ENCODE data around the gene CRYBG2.

DNA sequence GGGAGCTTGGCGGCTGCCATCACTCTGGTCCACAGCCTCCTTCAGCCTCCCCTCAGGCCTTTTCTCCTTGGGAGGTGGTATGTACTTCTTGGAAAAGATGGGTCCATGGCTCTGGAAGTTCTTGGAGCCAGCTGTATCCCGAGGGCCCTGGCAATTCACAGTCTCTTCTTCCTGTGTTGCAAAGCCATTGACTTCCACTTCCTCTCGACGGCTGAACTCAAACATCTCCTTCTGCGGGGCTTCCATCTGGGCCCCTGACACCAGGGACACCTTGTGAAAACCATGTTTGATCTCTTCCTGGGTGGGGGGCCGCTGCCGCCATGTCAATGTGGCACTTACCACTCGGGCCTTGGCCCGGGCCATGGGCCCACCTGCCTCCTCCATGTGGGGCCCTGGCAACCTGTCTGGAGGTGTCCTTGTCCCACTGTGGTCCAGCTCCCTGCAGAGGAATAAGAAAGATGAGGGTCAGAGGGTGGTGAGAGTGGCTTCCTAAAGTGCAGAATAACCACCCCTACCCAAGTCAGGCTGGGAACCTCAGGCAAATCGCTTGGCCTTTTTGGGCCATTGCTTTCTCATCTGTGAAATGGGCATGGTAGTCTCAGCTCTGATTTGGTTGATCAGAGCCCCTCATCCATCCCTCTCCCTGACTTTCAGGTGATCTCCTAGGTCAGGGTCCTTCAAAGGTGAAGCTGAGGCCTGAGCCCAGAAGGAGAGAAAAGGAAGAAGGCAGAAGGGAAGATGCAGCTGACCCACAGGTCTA, 7.5 kb downstream of the CRYBG2 start:
- TF ChIP-seq, protein P1, sequence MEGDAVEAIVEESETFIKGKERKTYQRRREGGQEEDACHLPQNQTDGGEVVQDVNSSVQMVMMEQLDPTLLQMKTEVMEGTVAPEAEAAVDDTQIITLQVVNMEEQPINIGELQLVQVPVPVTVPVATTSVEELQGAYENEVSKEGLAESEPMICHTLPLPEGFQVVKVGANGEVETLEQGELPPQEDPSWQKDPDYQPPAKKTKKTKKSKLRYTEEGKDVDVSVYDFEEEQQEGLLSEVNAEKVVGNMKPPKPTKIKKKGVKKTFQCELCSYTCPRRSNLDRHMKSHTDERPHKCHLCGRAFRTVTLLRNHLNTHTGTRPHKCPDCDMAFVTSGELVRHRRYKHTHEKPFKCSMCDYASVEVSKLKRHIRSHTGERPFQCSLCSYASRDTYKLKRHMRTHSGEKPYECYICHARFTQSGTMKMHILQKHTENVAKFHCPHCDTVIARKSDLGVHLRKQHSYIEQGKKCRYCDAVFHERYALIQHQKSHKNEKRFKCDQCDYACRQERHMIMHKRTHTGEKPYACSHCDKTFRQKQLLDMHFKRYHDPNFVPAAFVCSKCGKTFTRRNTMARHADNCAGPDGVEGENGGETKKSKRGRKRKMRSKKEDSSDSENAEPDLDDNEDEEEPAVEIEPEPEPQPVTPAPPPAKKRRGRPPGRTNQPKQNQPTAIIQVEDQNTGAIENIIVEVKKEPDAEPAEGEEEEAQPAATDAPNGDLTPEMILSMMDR (IDR thresholded peaks at IDR 0.05; ENCODE audit: borderline replicate concordance, extremely low read depth, low read length, poor library complexity, severe bottlenecking): no peak
- no peak for TF ChIP-seq EZH2 (IDR thresholded peaks at IDR 0.05; ENCODE audit: borderline replicate concordance, low read depth, low read length, severe bottlenecking)
